ENCODE data around the gene EDRF1.
"Not testable (repeated sequence)": the region's sequence is repeated elsewhere in the genome, so short reads cannot be mapped to it uniquely, and the experiment has no call there.

Gene EDRF1

GRCh38 chr10:125719173-125720001 lies at the start of gene EDRF1:
TSS of gene EDRF1 (plus strand) at chr10:125719709. CDS start at chr10:125719808, 99 bp downstream.
- DNase-seq (ENCODE audit: low read depth in 2 of 2), result peak; percentile 97 to 98

GRCh38 chr10:125672884-125673283 lies 46.6 kb upstream of the EDRF1 start:
- no peak for DNase-seq (ENCODE audit: low read depth in 2 of 2)

DNA sequence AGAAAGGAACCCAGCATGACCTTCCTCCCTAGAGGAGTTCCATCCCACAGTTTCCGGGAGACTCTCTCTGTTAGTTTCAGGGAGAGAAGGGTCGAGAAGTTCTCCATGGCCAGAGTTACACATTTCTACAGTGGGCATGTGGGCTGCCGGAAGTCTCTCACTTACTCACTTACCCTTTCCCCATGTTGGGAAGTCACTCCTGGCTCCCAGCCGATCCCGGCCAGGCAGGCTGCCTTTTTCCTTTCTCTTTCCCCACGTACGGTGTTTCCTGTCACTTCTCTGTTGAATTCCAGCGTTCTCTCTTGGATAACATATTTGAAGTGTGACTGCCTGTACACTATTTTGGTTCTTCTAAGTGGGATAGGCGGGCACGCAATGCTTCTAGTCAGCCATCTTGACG lies 40.1 kb upstream of the EDRF1 start:
- no peak for DNase-seq (ENCODE audit: low read depth in 2 of 2)

- DNase-seq (ENCODE audit: low read depth in 2 of 2), result no peak
Observed at GRCh38 chr10:125683063-125683462, 36.4 kb upstream of the EDRF1 start, which contains the start of gene TEX36. TSS of gene TEX36 (minus strand) at chr10:125683163. CDS start at chr10:125682989, 174 bp downstream.

- no peak for DNase-seq (ENCODE audit: low read depth in 2 of 2)
Observed at GRCh38 chr10:125683821-125684220, 35.7 kb upstream of the EDRF1 start.

DNA sequence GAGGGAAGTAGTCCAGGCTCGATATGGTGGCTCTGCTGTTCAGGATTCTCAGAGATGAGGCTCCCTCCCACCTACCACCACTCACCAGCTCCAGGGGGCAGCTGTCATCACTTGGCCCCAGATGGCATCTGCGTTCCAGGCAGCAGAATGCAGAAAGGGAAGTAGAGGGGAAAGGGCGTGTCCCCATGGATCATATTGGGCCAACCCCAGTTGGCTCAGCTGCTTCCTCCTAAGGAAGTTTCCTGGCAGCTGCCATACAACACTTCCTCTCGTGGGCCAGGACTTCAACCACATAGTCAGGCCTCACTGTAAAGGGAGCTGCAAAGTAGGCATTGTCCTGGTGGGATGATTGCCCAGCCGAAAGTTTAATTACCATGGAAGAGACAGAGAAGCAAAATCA lies 34.9 kb upstream of the EDRF1 start:
- DNase-seq (ENCODE audit: low read depth in 2 of 2), result no peak

DNA sequence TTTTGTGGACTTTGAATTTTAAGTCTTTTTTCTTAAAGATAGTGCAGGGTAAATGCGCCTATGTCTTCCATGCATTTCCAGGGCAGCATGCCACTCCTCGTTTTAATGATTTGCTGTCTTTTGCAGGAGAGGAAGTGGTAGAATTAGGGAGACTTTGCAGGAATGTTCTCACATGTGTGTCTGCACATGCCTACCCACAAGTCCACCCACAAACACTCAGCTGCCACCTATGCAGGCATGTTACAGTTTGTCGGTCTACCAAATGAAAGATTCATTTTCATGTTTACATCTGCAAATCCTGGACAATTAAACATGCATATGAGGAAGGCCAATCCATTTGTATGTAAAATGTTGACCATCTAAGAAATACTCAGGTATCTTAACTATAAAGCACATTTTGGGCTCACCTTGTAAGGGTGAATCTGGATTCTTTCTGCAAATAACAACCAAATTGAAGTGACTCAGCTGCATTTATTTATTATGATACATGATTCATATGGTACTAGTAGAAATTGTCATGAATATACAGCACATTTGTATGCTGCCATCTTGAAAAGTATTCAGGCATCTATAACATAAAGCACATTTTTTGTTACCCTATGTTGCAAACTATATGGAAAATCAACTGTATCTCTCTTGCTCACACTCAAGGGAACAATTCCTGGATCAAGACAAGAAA lies 31.9 kb upstream of the EDRF1 start:
- no peak for DNase-seq (ENCODE audit: low read depth in 2 of 2)

- DNase-seq (ENCODE audit: low read depth in 2 of 2), result no peak
Observed at GRCh38 chr10:125689955-125690569, 29.4 kb upstream of the EDRF1 start.

DNA sequence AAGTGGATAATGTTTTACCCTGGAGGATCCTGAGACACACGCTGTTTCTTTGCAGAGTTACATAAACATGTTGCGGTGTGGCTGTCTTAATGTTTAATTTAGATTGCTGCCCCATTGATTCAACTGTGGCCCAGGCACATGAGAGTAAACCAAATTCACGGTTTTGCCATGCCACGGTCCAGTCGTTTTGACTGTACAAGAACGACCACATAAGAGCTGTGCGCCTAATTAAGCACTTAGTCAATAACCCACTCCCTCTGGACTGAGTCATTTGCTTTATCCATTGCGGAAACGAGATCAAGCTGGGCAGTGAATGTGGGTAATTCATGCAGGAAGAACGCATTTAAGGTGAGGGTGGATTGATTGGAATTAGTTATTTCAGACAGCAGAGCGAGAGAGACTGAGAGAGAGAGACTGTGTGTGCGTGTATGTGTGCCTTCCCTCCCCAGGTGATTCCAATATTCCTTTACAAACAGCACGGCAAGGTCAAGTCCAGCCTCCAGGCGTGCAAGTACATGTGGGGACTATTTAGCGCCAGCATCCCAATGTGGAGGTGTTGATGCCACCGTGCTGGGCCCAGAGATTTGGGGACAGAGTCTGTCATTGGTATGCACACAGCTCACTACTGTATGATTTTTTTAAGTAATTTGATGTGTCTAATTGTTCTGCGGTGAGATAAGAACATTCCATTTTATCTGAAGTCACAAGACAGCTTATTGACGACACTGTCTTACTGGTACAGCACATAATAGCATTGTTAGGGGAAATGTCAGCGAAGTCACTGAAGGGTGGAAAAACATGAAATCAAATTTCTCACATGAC lies 28.1 kb upstream of the EDRF1 start:
- no peak for DNase-seq (ENCODE audit: low read depth in 2 of 2)

DNA sequence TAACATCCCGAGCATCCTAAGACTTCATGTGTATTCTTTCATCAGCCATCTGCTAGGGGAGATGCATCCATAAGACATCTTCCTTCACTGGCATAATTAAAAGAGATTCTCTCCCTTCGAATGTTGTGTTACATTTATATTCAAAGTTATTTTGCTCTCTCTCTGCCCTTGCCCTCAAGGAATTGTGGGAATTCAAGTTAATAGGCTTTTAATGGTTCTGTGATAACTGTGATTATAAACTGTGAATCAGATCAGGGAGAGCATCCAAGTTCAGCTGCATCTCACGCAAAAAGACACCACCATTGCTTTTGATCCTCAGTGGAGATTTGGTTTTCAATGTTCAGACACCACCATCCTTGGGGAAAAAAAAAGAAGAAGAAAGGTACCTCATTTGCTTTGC lies 27.3 kb upstream of the EDRF1 start:
- no peak for DNase-seq (ENCODE audit: low read depth in 2 of 2)

DNA sequence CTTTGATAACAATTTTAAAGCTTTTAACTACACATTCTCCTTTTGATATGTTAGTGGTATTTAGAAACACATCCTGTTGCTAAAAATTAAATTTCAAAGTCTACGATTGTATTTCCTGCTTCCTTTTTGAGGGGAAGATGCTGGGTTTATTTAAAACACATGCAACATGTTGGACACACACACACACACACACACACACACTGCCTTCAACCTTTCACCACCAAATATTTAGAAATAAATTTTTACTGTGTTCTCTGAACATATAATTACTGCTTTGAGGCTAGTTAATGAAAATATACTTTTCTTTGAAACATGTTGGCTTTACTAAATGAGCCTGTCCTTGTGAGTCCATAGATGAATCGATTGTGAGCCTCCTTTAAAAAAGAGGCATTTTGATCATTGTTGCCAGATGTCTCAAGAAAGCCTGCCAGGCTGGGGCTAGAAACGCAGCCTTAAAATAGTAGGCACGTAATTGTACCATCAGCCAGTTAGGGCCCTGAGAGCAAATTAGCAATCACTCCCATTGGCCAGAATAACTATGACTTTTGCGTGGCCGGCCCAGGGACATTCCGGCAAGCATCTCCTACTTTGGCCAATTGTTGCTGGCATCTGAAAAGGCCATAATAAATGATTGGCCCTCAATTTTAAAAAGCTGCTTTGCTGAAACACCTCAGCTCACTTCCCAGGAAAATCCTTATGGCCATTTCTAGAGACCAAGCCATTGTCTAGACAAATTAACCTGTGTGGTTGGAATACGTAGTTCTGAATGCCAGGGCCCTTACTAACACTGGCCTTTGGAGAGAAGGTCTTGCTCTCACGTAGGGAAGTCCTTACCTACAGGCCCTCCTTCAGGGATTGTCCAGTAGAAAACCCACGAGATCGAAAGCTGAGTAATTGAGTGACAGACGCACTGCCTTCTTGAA lies 26.6 kb upstream of the EDRF1 start:
- DNase-seq (ENCODE audit: low read depth in 2 of 2), result no peak

DNA sequence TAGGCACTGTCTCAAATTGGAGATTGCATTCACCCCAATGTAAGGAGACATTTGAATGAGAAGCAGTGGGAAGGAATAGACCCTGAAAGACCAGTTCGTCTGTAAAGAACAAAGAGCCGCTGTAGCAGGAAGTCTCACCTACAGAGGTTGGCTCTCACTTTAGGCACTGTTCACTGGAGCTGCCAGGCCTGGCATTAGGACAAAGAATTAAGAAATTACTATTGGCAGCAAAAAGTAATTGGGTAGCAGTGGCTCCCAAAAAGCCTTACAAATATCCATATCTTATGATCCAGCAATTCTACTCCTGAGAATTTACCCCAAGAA lies 26.0 kb upstream of the EDRF1 start:
- no peak for DNase-seq (ENCODE audit: low read depth in 2 of 2)

- DNase-seq (ENCODE audit: low read depth in 2 of 2), result no peak
Observed at GRCh38 chr10:125694883-125695282, 24.6 kb upstream of the EDRF1 start.

- DNase-seq (ENCODE audit: low read depth in 2 of 2), result not testable (repeated sequence)
Observed at GRCh38 chr10:125696884-125697283, 22.6 kb upstream of the EDRF1 start.

DNA sequence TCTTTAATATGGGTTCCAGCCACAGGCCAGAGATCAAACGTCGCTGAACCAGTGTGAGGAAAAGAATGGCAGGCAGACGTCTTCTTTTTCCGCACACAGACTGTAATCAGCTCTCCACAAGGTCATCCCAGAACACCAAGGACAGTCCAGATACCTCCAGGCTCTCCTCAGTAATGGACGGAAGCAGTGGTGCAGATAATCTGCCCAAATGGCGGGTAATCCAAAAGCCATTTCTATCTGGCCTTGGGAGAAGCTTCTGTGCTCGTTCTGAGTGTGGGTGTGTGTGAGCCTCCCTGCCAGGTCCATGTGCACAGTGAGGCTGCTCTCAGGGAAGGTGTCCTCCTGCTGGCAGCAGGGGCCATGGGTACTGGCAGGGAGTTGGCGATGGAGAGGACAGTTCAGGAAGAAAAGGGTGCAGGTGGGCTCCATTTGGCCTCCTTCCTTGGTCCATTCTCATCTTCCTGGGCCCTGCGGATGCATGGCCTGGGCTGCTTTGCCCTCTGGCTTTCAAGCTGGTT lies 21.0 kb upstream of the EDRF1 start:
- DNase-seq (ENCODE audit: low read depth in 2 of 2), result no peak

- no peak for DNase-seq (ENCODE audit: low read depth in 2 of 2)
Observed at GRCh38 chr10:125699562-125700143, 19.9 kb upstream of the EDRF1 start.

DNA sequence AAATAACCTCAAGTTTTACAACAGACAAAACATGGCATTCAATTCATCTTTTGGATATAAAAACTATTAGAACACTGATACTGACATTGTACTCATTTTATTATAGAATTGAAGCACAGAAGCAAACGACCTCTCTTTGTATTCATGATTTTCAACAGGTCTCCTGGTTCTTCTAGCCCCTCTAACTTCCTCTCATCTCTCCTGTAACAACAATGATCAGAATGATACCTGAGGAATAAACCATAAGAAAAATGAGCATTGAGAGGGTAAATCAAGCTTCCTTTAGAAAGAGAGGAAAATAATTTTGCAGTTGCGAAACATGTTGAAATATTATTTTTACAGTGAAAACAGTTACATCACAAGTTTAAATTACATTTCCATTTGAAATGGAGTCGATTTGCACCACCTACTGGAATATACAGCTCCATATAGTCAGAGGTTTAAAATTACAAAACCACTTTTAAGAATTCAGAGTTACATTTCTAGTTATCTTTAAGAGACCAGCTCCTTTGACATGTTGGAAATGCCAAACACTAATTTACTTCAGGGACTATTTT lies 19.1 kb upstream of the EDRF1 start:
- no peak for DNase-seq (ENCODE audit: low read depth in 2 of 2)

DNA sequence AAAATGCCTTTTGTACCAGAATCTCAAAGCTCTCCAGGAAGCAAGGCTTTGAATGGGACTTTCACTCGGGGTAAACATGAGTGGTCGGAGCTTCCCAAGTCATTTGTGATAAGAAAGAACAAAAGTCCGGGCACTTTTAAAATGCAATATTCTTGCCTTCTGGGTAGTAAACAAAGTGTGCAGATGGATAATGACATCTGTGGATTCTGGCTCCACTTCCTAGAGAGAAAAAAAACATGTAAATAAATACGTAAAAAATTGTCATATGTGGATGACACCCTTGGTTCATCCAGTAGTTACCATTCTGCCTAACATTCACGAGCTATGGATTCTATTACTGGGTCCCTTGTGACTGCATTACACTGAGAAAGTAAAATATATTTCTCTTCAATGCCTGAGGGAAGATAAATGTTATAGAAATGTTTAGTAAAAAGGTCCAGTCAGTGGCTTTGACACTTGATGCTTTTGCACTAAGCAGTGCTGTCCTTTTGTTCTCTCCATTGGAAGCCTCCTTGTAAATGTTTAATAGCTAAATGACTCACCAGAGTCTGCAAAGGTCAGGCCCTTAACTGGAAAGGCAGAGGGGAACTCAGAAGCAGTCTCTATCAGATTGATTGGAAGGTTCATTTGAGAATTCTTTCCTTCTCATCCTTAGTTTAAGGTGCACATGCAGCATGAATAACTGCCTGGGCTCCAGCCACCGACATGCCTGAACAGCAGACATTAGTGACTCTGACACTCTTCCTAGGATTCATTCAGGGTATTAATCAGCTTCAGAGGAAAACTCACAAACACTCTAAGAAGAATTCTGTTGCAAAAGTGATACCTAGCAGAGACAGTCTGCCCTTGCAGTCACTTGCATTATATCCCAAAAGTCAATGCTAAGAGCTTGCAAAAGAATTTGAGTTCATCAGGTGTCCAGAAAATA lies 11.7 kb upstream of the EDRF1 start:
- no peak for DNase-seq (ENCODE audit: low read depth in 2 of 2)

- no peak for DNase-seq (ENCODE audit: low read depth in 2 of 2)
Observed at GRCh38 chr10:125708971-125709503, 10.5 kb upstream of the EDRF1 start.

Measured in activated CD4-positive, alpha-beta T cell treated with anti-CD3 and anti-CD28 coated beads for 24 hours (primary cell).